Psoas muscle (tissue), 8 donors: ENCODE data around the gene AFF3. TPM values are rescaled to one million over a fixed set of nuclear protein-coding genes. Genes with fewer than 3 reads are reported as not detected.
A peak's percentile ranks its signal among the peaks of the same experiment; 100 is the strongest.

Source experiments
- ATAC-seq, 4 donors: fragments of 200-7000 bp; cut with Tn5 transposase; one replicate each; pipeline ENCODE4 v1.9.1; 2020; ENCODE audit warnings: moderate library complexity in 3 of 4, mild to moderate bottlenecking in 2 of 4
- DNase-seq, 2 donors: peaks; one replicate each; pipeline ENCODE4 v3.0.0-alpha.2; 2020
- H3K27ac ChIP-seq: fragments of 200-600 bp; one replicate; pipeline ENCODE4 v1.8.0; 2022
- H3K27me3 ChIP-seq, 3 donors: fragments of 200-600 bp in 1 of 3; one replicate each; pipeline versions ENCODE4 v1.6.1 to v1.8.0; 2013 to 2022; ENCODE audit warnings: low read length in 2 of 3, mild to moderate bottlenecking in 2 of 3, moderate library complexity in 1 of 3; ENCODE audit not compliant: insufficient read depth in 3 of 3
- H3K36me3 ChIP-seq, 2 donors: fragments of 200-600 bp in 1 of 2; one replicate each; pipeline versions ENCODE4 v1.6.1 to v1.8.0; 2013 to 2022; ENCODE audit warnings: low read depth in 1 of 2, mild to moderate bottlenecking in 1 of 2, moderate library complexity in 1 of 2; ENCODE audit not compliant: insufficient read depth in 1 of 2
- H3K4me1 ChIP-seq: fragments of 200-600 bp; one replicate; pipeline ENCODE4 v1.8.0; 2022
- H3K4me3 ChIP-seq: fragments of 200-600 bp; one replicate; pipeline ENCODE4 v1.8.0; 2022; ENCODE audit warnings: mild to moderate bottlenecking
- H3K9me3 ChIP-seq: fragments of 200-600 bp; one replicate; pipeline ENCODE4 v1.8.0; 2022
- WGBS, 3 donors: extraction: QIAGEN DNeasy Blood & Tissue Kit; methylation state at CpG; one replicate each; pipeline versions ENCODE4 v1.1.6 to v1.1.7; 2013; 5-methylcytosine and 5-hydroxymethylcytosine counted together
- intact Hi-C, 2 donors: fragments of 100-400 bp; cut with DNase I; formaldehyde crosslinking; loops; one replicate each; pipeline versions ENCODE4 v1.11.0 to v1.14.2; 2022
- polyA plus RNA-seq, 3 donors: library from polyadenylated mRNA; stranded (reverse); fragments of 200-250 nt; gene quantifications; one replicate each; pipeline ENCODE4 v1.2.3, GENCODE V29; 2013
- total RNA-seq, 4 donors: library from RNA; stranded (reverse); fragmentation: NEBNext Ultra II Directional in 2 of 4; extraction: Animal tissue kit (Norgen Biotek cat#: 25700) in 2 of 4; gene quantifications; one replicate each; pipeline versions ENCODE4 v1.2.1 to v1.2.4, GENCODE V29; 2021 to 2023
- TF ChIP-seq, protein P1 (sequence below): fragments of 200-600 bp; IDR thresholded peaks from one replicate; pipeline ENCODE4 v1.8.0; 2022; ENCODE audit warnings: antibody characterized with exemption
- donor health status: healthy with polysubstance abuse.
- donor health status: DM: no; HTN: no; CAD: no; lungs with moderate emphysema.
- donor health status: Bipolar disorder and iron deficiency.
- donor health status: healthy.
- donor health status: DM: yes; HTN: yes; CAD: no.
- donor health status: DM: no; HTN: no; CAD: no.
- donor health status: DM: no; HTN: no; CAD: no.
- donor health status: DM: yes; HTN: yes; CAD: no.

AFF3 gene
- total and polyA plus RNA-seq, 7 donors = 0.08 to 2.9 (median 0.44) TPM

DNA sequence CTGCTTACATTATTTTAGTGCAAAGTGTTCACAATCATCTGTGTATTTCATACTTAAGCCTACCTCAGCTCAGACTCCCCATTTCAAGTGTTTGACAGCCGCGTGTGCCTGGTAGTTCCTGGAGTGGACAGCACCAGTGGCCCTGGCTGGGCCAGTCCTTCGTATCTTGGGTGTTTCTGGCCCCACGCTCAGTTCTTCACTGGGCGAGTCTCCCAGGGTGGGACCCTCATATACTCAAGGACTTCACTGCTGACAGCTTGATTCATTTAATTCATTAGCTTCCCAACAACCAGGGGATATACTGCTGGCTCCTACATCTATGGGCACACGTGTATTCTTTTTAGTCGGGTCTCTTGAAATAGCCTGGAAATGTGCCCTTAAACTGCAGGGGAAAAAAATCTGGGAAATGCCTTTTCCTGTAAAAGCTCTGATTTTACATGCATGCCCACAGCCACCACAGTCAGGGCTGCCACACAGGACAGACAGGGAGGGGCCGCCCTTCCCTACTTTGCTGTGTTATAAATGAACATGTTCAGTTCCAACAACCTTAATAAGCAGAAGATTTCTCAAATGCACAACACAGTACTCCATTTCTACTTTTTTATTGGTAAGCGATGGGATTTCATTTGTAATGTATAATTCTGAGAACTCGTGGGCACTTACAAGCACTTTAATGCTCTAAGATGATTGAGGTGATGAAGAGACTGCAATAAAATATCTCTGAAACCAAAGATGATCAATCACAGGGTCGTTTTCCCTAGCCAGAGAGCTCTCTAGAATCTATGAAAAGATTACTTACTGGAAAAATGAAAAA is 447.1 kb downstream of the AFF3 start:
- ATAC-seq (no peak), DNase-seq (no peak)
- Histone ChIP-seq H3K27ac (no peak overlapping the region), H3K4me3 (no peak overlapping the region), H3K27me3 (no peaks in the 10 kb centered on the region), H3K36me3 (no peaks in the 10 kb centered on the region), H3K9me3 (no peaks in the 10 kb centered on the region), H3K4me1 (no peaks in the 10 kb centered on the region)
- WGBS, 3 donors = 67 to 71% (median 70%) methylated on average over 11 of the region's 11 CpGs
- TF ChIP-seq, protein P1, sequence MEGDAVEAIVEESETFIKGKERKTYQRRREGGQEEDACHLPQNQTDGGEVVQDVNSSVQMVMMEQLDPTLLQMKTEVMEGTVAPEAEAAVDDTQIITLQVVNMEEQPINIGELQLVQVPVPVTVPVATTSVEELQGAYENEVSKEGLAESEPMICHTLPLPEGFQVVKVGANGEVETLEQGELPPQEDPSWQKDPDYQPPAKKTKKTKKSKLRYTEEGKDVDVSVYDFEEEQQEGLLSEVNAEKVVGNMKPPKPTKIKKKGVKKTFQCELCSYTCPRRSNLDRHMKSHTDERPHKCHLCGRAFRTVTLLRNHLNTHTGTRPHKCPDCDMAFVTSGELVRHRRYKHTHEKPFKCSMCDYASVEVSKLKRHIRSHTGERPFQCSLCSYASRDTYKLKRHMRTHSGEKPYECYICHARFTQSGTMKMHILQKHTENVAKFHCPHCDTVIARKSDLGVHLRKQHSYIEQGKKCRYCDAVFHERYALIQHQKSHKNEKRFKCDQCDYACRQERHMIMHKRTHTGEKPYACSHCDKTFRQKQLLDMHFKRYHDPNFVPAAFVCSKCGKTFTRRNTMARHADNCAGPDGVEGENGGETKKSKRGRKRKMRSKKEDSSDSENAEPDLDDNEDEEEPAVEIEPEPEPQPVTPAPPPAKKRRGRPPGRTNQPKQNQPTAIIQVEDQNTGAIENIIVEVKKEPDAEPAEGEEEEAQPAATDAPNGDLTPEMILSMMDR = no peak
- intact Hi-C loops = no loop called here

DNA sequence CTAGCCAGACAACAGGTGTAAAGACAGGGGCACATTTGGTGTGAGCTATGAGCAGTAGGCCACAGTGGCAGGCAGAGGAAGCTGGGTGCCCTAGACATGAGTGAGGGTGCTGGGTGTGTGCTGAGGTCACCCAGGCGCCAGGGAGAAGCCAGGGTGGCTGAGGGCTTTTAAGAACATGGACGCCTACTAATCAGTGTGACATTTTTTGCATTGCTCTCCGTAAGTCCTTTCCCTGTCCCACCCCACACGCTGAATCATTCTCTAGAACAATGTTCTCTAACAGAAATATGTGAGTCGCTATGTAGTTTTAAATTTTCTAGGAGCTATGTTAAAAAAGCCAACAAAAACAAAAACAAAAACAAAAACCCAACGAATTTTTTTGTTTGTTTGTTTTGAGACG is 448.1 kb downstream of the AFF3 start:
- Histone ChIP-seq H3K4me1 (peaks cover 3% of the 10 kb centered on the region), H3K27me3 (no peaks in the 10 kb centered on the region), H3K4me3 (no peak overlapping the region), H3K9me3 (no peaks in the 10 kb centered on the region), H3K36me3 (no peaks in the 10 kb centered on the region), H3K27ac (no peak overlapping the region)
- intact Hi-C loops = no loop called here
- ATAC-seq (no peak), DNase-seq (no peak)
- TF ChIP-seq, protein P1 = no peak
- 86 to 90% (median 89%) methylated on average over 7 of the region's 7 CpGs for WGBS, 3 donors

DNA sequence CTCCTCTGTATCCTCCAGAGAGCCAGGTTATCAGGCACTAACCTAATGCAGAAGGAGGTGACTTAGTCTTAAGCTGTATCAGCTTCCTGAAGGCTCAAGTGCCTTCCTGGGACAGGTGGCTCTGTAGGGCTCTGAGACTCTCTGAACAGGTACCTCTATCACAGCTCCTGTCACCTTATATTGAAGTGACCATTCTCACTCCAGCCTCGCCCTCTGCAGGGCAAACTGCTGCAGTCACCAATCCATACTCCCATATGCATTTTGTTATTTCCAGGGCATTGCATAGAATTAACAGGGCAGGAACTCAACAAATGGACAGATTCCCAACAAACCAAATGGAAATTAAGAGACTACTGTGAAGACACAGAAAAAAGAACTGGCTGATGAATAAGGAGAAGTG is 449.6 kb downstream of the AFF3 start:
- DNase-seq (no peak), ATAC-seq (no peak)
- no peaks in the 10 kb centered on the region for H3K9me3 ChIP-seq
- no peaks in the 10 kb centered on the region for H3K27me3 ChIP-seq
- no peaks in the 10 kb centered on the region for H3K36me3 ChIP-seq
- WGBS, 3 donors = 95 to 100% (median 96%) methylated on average over 1 of the region's 1 CpG
- H3K27ac ChIP-seq = no peak overlapping the region
- intact Hi-C loops = no loop called here
- H3K4me3 ChIP-seq = no peak overlapping the region
- TF ChIP-seq, protein P1 = no peak
- peaks cover 10% of the 10 kb centered on the region for H3K4me1 ChIP-seq

DNA sequence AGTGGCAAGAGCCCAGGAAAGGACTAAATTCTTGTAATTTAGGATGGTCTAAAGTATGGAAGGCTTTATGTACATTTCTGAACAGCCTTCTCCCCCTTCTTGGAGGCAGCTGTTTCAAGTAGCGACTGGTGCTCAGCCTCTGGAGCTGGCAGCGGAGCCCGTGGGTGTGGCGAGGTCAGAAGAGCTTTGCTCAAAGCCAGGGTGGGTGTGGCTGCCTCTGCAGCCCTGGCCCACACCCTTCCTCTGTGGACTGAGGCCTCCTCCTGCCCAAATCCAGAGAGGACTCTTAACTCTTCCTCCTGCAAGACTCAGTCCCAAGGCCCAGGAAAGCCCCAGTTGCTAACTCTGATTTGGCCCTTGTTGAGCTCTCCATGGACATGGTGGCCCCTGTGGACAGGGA is 450.5 kb downstream of the AFF3 start:
- peaks cover 10% of the 10 kb centered on the region for H3K4me1 ChIP-seq
- intact Hi-C loops = no loop called here
- ATAC-seq (peak in 1 of 4 donors; percentile 52), DNase-seq (peak; percentile 57 to 81)
- no peak overlapping the region for H3K4me3 ChIP-seq
- no peaks in the 10 kb centered on the region for H3K9me3 ChIP-seq
- TF ChIP-seq, protein P1 = no peak
- H3K36me3 ChIP-seq = no peaks in the 10 kb centered on the region
- no peak overlapping the region for H3K27ac ChIP-seq
- WGBS, 3 donors = 48 to 52% (median 49%) methylated on average over 4 of the region's 4 CpGs
- H3K27me3 ChIP-seq = no peaks in the 10 kb centered on the region
